ENCODE results near the gene LRRC37A2. TPM values are rescaled to one million over a fixed set of nuclear protein-coding genes. Genes with fewer than 3 reads are reported as not detected.
"Not testable (repeated sequence)": the region's sequence is repeated elsewhere in the genome, so short reads cannot be mapped to it uniquely, and the experiment has no call there.

LRRC37A2 gene
- 1 to 10 TPM; 1.9 to 9.4 (median 5.7) TPM for total RNA-seq
- polyA plus RNA-seq: 1 to 10 TPM; 1.3 to 6.5 TPM
- long read RNA-seq, donor 1, partial matches to known transcripts: 0 of 1 reads
- long read RNA-seq, donor 1, other reads (novel, unspliced or antisense): 1 of 1 reads
- long read RNA-seq, donor 2, partial matches to known transcripts: 0 of 2 reads
- long read RNA-seq, donor 2, other reads (novel, unspliced or antisense): 2 of 2 reads
- long read RNA-seq, donor 3, partial matches to known transcripts: 1 of 16 reads
- long read RNA-seq, donor 3, other reads (novel, unspliced or antisense): 13 of 16 reads

- not testable (repeated sequence) for H3K27me3 ChIP-seq, H3K36me3 ChIP-seq, DNase-seq
Measured at GRCh38 chr17:46512168-46512567, at the start of gene LRRC37A2. TSS of gene LRRC37A2 (plus strand) at chr17:46512468. CDS start at chr17:46512713, 245 bp downstream.

DNA sequence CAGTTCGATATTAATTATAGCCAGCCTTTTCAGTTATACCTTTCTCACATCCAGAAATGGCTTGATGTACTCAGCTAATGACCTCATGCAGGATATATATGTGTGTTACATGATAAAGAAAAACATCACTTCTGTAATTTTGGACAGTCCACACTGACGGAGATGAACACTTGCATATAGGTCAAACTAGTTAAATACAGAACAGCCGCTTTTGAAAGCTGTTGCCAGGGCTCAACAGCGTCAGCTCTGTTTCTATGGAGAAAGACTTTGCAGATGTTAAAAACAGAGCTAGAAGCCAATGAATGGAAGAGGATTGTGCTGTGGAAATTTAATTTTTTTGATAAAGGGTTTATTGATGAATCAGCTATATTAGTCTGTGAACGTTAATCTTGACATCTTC, 44.6 kb upstream of the LRRC37A2 start:
- H3K36me3 ChIP-seq; H3K9me3 ChIP-seq; DNase-seq; H3K27ac ChIP-seq; ATAC-seq; H3K4me3 ChIP-seq; H3K27me3 ChIP-seq; intact Hi-C loops (cut with DNase I); H3K4me1 ChIP-seq: not testable (repeated sequence)
- WGBS, 2 donors: 75% methylated on average over 3 of the region's 5 CpGs; no CpG with 5 or more reads in 1 of the 2 donors

More at GRCh38 chr17:46512168-46512567, at the start of gene LRRC37A2:
- H3K27ac ChIP-seq; H3K9me3 ChIP-seq; intact Hi-C loops (cut with DNase I); H3K4me1 ChIP-seq; H3K4me3 ChIP-seq; ATAC-seq: not testable (repeated sequence)
- 96 to 100% methylated on average over 2 to 3 of the region's 11 CpGs for WGBS, 2 donors

- H3K27me3 ChIP-seq; H3K36me3 ChIP-seq; H3K4me1 ChIP-seq; ATAC-seq; H3K4me3 ChIP-seq; H3K27ac ChIP-seq; intact Hi-C loops (cut with DNase I); DNase-seq; H3K9me3 ChIP-seq: not testable (repeated sequence)
- 77 to 88% methylated on average over 1 of the region's 3 CpGs for WGBS, 2 donors
Measured at GRCh38 chr17:46474489-46474888, 37.8 kb upstream of the LRRC37A2 start.

GRCh38 chr17:46475583-46475982, 36.7 kb upstream of the LRRC37A2 start:
- H3K27ac ChIP-seq; H3K9me3 ChIP-seq; ATAC-seq; H3K4me3 ChIP-seq; H3K27me3 ChIP-seq; intact Hi-C loops (cut with DNase I); DNase-seq; H3K4me1 ChIP-seq; H3K36me3 ChIP-seq: not testable (repeated sequence)
- 76 to 88% methylated on average over 1 of the region's 2 CpGs for WGBS, 2 donors

DNA sequence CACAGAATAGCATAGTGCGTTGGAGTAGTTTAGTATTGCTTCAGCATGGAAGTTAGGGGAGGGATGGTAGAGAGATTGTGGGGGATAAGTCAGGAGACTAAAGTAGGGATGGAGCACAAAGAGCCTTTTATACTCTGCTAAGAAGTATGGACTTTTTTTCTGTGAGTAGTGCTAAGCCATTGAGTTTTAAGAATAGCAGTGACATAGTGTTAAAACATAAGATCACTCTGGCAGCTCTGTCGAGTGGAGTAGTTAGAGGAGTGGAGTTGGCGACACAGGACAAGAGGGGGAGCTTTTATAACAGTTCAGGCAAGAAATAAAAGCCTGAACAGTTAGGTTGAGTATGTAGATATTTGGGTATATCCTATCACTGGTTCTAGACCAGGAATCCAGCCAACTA, 33.4 kb upstream of the LRRC37A2 start:
- H3K9me3 ChIP-seq; H3K27me3 ChIP-seq; H3K4me1 ChIP-seq; DNase-seq; H3K36me3 ChIP-seq; ATAC-seq; intact Hi-C loops (cut with DNase I); H3K27ac ChIP-seq; H3K4me3 ChIP-seq: not testable (repeated sequence)
- no CpG with 5 or more reads among the region's 3 CpGs for WGBS, 2 donors

DNA sequence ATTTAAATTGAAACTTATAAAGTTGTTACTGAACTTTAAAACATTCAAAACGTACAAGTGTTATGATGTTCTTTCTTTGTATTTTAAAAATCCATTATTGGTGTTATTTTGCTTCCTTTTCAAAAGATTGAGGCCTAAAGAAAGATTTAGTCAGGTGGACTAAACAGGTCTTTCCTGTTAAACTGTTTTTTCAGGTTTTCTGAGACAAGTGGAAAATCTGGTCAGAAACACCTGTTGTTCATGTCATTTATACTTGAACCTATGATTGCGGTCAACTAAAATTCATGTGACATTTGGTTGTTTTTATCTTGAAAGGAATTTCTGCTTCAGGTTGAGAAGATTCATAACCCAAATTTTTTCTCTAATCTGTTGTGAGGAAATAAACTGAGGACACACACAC, 31.0 kb upstream of the LRRC37A2 start:
- H3K4me3 ChIP-seq; H3K4me1 ChIP-seq; H3K36me3 ChIP-seq; H3K27me3 ChIP-seq; DNase-seq; H3K9me3 ChIP-seq; ATAC-seq; intact Hi-C loops (cut with DNase I); H3K27ac ChIP-seq: not testable (repeated sequence)
- no CpG with 5 or more reads among the region's 2 CpGs for WGBS, 2 donors

GRCh38 chr17:46492021-46492420, 20.2 kb upstream of the LRRC37A2 start:
- H3K9me3 ChIP-seq; DNase-seq; intact Hi-C loops (cut with DNase I); H3K4me3 ChIP-seq; ATAC-seq; H3K36me3 ChIP-seq; H3K27me3 ChIP-seq; H3K4me1 ChIP-seq; H3K27ac ChIP-seq: not testable (repeated sequence)
- 97 to 98% methylated on average over 11 of the region's 16 CpGs for WGBS, 2 donors

DNA sequence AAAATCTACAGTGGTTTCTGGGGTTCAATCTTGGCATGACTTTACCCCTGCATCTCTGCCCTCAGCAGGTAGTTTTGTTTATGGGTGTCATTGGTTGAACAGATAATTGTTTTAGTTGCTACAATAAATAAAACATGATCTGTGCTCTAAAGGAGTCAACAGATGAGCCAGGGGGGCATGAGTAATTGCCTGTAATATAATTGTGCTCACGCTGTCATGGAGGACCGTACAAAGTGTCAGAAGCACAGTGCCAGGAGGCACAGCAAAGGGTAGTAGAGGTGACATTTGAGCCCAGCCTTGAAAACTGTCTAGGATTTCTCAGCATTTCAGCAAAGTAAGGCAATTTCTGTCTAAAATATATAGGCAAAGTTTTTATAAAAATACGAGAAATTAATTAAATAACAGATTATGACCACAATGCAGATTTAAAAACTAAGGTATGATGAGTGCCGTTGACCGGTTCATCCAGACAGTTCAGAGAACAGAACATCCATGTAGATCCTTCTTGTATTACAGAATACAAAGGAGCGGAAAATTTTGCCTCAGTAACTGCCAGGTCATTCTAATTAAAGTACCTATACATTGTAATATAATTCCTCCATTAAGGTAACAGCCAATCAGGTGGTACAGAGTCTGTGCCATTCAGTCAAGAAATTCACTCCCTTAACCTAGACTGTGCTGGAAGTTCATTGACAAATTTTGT, 12.7 kb upstream of the LRRC37A2 start:
- intact Hi-C loops (cut with DNase I); H3K9me3 ChIP-seq; H3K4me1 ChIP-seq; H3K27ac ChIP-seq; ATAC-seq; DNase-seq; H3K36me3 ChIP-seq; H3K4me3 ChIP-seq; H3K27me3 ChIP-seq: not testable (repeated sequence)
- WGBS, 2 donors: no CpG with 5 or more reads among the region's 6 CpGs

DNA sequence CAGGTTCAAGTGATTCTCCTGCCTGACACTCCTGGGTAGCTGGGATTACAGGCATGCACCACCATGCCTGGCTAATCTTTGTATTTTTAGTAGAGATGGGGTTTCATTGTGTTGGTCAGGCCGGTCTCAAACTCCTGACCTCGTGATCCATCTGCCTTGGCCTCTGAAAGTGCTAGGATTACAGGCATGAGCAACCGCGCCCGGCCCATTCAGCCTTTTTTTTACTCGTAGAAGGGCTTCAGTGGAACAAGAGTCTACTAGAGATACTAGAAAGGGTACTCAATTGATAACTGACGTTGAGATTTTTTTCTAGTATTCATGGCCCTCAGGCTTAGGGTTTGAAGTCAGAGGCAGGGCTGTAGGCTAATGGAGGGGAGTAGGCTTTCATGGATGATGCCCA, 6.4 kb upstream of the LRRC37A2 start:
- H3K9me3 ChIP-seq; H3K4me3 ChIP-seq; H3K27ac ChIP-seq; H3K36me3 ChIP-seq; H3K4me1 ChIP-seq; H3K27me3 ChIP-seq; ATAC-seq; intact Hi-C loops (cut with DNase I); DNase-seq: not testable (repeated sequence)
- 93 to 96% methylated on average over 6 of the region's 7 CpGs for WGBS, 2 donors

GRCh38 chr17:46534716-46535115, 22.4 kb downstream of the LRRC37A2 start:
- H3K4me3 ChIP-seq; DNase-seq; intact Hi-C loops (cut with DNase I); ATAC-seq; H3K27me3 ChIP-seq; H3K36me3 ChIP-seq; H3K27ac ChIP-seq; H3K9me3 ChIP-seq; H3K4me1 ChIP-seq: not testable (repeated sequence)
- WGBS, 2 donors: 94 to 98% methylated on average over 19 to 22 of the region's 22 CpGs

- H3K4me3 ChIP-seq; ATAC-seq; H3K9me3 ChIP-seq; H3K27ac ChIP-seq; DNase-seq; intact Hi-C loops (cut with DNase I); H3K27me3 ChIP-seq; H3K4me1 ChIP-seq: not testable (repeated sequence)
- 94 to 96% methylated on average over 9 of the region's 10 CpGs for WGBS, 2 donors
- peaks cover 0 to 16% (median 0%) of the 10 kb centered on the region in 9 donors for H3K36me3 ChIP-seq
Measured at GRCh38 chr17:46548607-46549006, 36.3 kb downstream of the LRRC37A2 start.

Measured in heart right ventricle (tissue), 16 donors.